Measurements from ENCODE around the gene BAHCC1.

Gene BAHCC1

GRCh38 chr17:81365601-81366585 lies 29.4 kb upstream of the BAHCC1 start (continued):
- TF ChIP-seq, protein P1, sequence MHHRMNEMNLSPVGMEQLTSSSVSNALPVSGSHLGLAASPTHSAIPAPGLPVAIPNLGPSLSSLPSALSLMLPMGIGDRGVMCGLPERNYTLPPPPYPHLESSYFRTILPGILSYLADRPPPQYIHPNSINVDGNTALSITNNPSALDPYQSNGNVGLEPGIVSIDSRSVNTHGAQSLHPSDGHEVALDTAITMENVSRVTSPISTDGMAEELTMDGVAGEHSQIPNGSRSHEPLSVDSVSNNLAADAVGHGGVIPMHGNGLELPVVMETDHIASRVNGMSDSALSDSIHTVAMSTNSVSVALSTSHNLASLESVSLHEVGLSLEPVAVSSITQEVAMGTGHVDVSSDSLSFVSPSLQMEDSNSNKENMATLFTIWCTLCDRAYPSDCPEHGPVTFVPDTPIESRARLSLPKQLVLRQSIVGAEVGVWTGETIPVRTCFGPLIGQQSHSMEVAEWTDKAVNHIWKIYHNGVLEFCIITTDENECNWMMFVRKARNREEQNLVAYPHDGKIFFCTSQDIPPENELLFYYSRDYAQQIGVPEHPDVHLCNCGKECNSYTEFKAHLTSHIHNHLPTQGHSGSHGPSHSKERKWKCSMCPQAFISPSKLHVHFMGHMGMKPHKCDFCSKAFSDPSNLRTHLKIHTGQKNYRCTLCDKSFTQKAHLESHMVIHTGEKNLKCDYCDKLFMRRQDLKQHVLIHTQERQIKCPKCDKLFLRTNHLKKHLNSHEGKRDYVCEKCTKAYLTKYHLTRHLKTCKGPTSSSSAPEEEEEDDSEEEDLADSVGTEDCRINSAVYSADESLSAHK (tag by site-specific recombination; IDR thresholded peaks at IDR 0.05): 0 out of 2 replicates have a peak, but pooled peaks have one; percentile 22
- no peak for TF ChIP-seq PRDM1 (tag by site-specific recombination; IDR thresholded peaks at IDR 0.05)
- no peak for TF ChIP-seq ZNF701 (tag by site-specific recombination; IDR thresholded peaks at IDR 0.05)
- TF ChIP-seq MEIS1 (CRISPR knock-in tag; IDR thresholded peaks at IDR 0.05; ENCODE audit: borderline replicate concordance): no peak
- no peak for TF ChIP-seq ZNF10 (tag by site-specific recombination; IDR thresholded peaks at IDR 0.05)
- TF ChIP-seq ZSCAN5A (tag by site-specific recombination; IDR thresholded peaks at IDR 0.05): no peak
- TF ChIP-seq ZNF585B (tag by site-specific recombination; IDR thresholded peaks at IDR 0.05): no peak
- TF ChIP-seq ZNF239 (tag by site-specific recombination; IDR thresholded peaks at IDR 0.05): no peak
- no peak for TF ChIP-seq ZSCAN30 (tag by site-specific recombination; IDR thresholded peaks at IDR 0.05)
- no peak for TF ChIP-seq ZNF76 (tag by site-specific recombination; IDR thresholded peaks at IDR 0.05; ENCODE audit: borderline replicate concordance, low read depth)
- no peak for TF ChIP-seq ZNF660 (tag by site-specific recombination; IDR thresholded peaks at IDR 0.05)
- TF ChIP-seq PRDM6 (tag by site-specific recombination; IDR thresholded peaks at IDR 0.05): no peak; the same call in 1 of the 2 replicates
- TF ChIP-seq ZEB2 (tag by site-specific recombination; IDR thresholded peaks at IDR 0.05): peak; percentile 57
- TF ChIP-seq ZNF174 (tag by site-specific recombination; IDR thresholded peaks at IDR 0.05): no peak
- TF ChIP-seq SP7 (tag by site-specific recombination; IDR thresholded peaks at IDR 0.05): peak; percentile 73
- TF ChIP-seq ZNF610 (tag by site-specific recombination; IDR thresholded peaks at IDR 0.05; ENCODE audit: borderline replicate concordance): no peak
- TF ChIP-seq ZNF518A (tag by site-specific recombination; conservative IDR thresholded peaks at IDR 0.05; ENCODE audit: low read depth): no peak
- no peak for TF ChIP-seq ZNF654 (tag by site-specific recombination; IDR thresholded peaks at IDR 0.05; ENCODE audit: low read depth)
- no peak for TF ChIP-seq TCF7L2 (IDR thresholded peaks at IDR 0.05; ENCODE audit: borderline replicate concordance, low read depth, low read length)
- TF ChIP-seq, protein P2, sequence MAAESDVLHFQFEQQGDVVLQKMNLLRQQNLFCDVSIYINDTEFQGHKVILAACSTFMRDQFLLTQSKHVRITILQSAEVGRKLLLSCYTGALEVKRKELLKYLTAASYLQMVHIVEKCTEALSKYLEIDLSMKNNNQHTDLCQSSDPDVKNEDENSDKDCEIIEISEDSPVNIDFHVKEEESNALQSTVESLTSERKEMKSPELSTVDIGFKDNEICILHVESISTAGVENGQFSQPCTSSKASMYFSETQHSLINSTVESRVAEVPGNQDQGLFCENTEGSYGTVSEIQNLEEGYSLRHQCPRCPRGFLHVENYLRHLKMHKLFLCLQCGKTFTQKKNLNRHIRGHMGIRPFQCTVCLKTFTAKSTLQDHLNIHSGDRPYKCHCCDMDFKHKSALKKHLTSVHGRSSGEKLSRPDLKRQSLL (tag by site-specific recombination; IDR thresholded peaks at IDR 0.05): no peak
- TF ChIP-seq ZNF521 (tag by site-specific recombination; IDR thresholded peaks at IDR 0.05): no peak
- no peak; the same call in 1 of the 2 replicates for TF ChIP-seq EGR2 (tag by site-specific recombination; IDR thresholded peaks at IDR 0.05; ENCODE audit: low read depth)
- TF ChIP-seq ZNF645 (tag by site-specific recombination; IDR thresholded peaks at IDR 0.05): no peak
- TF ChIP-seq ZNF24 (tag by site-specific recombination; IDR thresholded peaks at IDR 0.05): 0 out of 2 replicates have a peak, but pooled peaks have one; percentile 28

Measured in HEK293 (cell line).